ENCODE data around the gene STX17.
"Not testable (repeated sequence)": the region's sequence is repeated elsewhere in the genome, so short reads cannot be mapped to it uniquely, and the experiment has no call there.

STX17 gene

DNA sequence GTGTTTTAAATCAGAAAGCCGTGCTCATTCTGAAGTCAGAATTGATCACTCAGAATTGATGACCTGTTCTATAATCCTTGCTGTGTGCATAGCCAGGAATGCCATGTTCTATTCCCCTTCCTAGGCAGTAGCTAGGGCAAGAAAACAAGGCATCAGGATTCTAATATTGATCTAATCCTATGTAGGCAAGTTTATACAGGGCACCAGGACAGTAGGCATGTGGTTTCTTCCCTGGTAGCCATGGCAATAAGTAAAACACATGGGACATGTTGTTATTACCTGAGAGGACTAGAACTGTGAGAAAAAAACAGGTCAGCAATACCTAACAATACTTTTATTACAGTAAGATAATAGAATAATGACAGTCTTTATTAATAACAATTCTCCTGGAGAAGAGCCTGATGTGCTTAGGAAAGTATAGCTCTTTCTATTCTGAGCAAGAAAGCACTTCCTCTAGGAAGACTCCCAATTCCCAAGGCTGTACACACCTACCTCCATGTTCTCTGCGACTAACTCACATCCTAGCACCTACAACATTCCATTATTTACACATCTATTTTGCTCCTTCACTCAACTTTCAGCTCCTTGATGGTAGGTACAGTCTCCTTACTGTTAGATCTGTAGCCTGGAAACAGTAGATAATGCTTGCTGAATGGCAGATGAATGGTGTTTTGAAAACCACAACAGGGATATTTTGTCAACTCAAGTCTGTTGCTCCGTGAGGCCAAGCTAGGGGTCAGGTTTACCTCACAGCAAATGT lies 70.8 kb downstream of the STX17 start:
- no peak for DNase-seq

DNA sequence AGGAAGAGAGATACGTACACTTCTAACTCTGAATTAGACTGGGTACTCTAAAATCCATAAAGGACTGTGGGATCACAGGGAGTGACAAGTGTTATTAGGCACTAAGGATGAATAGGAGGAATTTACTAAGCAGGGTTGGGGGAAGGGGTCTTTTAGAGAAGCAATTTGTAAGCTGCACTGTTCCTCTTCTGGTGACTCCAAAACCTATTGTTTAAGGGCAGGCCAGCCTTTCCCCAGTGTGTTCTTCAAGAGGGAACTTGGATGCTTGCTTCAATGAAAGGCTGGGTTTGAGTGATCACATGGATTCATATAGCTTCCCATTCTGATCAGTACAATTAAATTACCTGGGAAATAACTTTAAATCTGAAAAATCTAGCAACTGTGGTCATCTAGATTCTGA lies 71.8 kb downstream of the STX17 start:
- DNase-seq = no peak

DNA sequence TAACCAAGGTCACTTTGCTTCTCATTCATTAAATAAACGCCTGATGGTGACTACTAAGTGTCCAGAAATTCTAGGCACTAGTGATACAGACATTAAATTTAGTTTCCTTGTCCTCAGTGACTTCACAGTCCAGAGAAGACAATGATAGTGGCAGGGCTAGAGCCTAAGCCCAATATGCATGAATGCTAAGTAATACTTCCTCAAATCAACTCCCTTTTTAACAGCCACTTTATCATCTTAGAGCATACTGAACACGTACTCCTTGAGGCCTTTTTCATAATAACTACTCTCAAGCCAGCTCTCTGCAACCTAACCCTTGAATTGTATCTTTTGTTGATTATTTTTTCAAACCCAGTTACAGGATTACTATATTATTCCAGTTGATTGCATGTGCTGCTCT lies 74.1 kb downstream of the STX17 start:
- DNase-seq = no peak

DNA sequence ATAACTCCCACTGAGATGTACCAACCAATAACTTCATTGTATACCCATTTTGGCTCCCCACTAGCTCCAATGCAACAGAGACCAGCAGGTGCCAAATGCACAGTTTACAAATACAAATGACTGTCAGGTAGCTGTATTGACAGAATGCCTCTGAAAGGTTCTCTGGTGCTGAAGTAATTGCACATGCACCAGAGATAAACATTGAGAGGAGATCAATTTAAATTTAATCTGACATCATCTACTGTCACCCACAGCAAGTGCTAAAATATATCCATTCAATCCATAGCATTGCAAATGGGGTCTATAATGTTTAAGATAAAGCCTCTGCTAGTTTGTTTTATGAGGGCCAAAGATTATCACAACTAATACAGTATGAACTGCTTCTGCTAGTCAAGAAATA lies 80.2 kb downstream of the STX17 start:
- no peak for DNase-seq

DNA sequence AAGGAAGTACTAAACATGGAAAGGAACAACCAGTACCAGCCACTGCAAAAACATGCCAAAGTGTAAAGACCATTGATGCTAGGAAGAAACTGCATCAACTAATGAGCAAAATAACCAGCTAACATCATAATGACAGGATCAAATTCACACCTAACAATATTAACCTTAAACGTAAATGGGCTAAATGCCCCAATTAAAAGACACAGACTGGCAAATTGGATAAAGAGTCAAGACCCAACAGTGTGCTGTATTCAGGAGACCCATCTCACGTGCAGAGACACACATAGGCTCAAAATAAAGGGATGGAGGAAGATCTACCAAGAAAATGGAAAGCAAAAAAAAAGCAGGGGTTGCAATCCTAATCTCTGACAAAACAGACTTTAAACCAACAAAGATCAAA lies 84.1 kb downstream of the STX17 start:
- DNase-seq = not testable (repeated sequence)

DNA sequence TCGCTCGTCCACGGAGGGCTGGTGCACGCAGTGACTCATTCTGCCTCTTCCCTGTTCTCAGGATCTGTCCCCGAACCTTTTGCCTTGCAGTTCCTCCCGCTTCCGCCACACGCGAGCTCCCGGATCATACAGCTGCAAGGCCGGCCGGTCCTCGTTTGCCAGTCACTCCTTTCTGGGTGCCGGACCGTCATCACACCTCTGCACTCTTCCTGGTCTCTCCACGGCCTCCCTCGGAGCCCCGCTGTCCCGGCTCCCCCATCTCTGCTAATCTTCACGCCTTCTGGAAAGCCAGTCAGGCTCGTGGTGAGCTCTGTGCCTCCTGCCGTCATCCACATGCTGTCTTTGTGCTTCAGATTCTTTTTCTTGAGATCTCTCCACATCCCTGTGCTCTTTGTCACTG lies 91.8 kb downstream of the STX17 start:
- DNase-seq = no peak

DNA sequence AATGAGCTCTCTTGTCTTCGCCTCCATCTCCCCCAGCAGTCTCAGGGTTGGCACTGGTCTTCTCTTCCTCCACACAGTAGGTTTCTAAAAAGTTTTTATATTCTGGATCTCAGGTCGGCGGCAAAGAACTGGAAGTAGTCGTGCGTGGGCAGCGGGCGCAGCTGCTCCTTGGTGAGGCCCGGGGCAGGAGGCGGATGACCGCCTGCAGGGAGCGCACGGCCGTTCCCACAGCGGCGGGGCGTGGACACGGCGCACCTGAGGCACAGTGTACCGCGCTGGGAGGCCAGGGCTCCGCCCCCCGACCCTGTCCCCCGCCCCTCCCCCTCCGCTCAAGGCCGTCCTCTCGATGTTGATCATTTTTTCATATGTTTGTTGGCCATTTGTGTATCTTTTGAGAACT lies 92.4 kb downstream of the STX17 start:
- no peak for DNase-seq

DNA sequence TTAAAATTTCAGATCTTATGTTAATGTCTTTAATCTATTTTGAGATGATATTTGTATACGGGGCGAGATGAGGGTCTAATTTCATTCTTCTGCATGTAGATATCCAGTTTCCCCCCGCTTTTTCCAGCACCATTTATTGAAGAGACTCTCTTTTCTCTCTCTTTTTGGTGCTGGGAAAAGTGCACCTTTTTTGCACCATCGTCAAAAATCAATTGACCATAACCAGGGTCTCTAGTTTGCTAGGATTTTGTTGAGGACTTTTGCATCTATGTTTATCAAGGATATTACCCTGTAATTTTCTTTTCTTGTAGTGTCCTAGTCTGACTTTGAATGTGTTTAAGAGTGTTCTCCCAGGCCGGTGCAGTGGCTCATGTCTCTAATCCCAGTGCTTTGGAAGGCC lies 93.3 kb downstream of the STX17 start:
- DNase-seq = no peak

DNA sequence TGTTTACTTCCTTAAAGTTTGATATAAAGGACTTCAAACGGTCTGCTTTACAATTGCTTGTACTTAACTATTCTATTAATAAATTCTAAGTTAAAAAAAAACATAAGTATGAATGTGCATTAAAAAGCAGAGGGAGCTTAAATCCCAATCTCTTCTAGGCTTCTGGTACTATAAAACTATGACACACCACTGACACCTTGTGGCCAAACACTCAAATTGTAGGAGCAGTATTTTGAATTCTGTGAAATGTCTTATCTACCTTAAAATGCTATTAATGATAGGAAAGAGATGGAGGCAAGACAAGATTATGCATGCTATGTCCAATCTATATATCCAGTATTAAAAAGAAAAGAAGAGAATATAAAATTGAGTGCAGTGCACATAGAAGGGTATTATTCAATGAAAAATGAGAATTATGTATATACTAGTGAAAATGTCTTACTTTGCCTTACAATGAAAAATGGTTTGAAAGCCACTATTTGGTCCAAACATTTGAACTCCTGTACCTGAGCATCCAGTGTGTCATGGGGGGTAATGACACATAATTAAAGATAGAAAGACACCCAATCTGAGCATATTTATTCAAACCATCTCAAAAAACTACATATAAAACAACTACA lies 104.7 kb downstream of the STX17 start:
- DNase-seq = peak; percentile 35

DNA sequence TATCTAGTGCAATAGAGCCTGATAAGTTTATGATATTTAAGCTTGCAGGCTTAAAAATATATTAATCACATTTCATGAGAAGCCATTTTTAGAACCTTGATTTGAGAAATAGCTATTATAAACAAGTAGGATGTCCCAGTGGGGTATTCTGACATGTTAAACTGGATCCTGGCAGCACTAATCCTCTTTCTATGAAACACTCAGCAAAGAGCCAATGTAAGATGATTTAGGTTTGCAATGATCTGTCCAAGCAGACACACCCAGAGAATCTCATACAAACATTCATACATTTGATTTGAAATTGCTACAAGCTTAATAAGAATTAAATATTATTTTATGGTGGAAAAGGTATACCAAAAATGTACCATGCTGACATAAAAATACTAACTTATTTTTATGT lies 105.8 kb downstream of the STX17 start:
- DNase-seq = no peak

DNA sequence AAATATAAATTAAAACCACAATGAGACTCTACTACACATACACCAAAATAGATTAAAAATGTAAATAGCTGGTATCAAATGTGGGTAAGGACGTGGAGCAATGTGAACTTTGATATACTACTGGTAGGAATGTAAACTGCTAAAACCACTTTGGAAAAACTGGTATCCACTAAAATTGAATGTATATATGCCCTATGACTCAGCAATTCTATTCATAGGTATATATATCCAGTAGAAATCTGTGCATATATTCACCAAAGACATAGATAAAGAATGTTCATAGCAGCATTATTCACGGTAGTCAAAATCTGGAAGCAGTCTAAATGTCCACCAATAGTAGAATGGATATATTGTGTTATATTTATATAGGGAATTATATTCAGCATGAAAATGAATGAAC lies 107.1 kb downstream of the STX17 start:
- DNase-seq = no peak

DNA sequence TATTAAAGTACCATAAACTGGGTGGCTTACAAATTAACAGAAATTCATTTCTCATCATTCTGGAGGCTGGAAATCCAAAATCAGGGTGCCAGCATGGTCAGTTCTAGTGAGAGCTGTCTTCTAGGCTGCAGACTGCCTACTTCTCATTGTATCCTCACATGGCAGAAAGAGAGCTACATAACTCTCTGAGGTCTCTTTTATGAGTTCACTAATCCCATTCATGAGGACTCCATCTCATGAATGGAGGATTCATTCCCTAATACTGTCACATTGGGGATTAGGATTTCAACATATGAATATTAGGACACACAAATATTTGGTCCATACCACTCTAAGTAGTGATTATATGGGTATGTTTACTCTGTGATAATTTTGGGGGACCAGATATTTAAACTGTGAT lies 108.4 kb downstream of the STX17 start:
- no peak for DNase-seq

DNA sequence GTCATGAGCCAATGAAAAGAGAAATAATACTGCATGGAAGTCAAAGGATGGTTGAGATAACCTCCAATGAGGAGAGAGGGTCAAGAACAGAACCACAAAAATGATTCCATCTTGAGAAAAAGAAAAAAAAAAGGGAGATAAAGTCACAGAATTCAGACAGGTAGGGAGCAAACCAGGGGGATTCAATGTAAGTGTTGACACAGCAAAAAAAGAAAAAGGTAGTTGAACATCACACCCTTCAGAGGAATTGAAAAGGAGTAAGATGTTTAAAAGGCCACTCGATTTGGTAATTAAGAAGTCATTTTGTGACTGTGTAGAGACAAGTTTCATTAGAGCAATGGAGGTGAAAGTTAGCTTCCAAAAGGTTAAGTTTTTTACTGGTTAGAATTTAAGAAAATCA lies 113.1 kb downstream of the STX17 start:
- DNase-seq = no peak

Measured in CD4-positive, alpha-beta T cell treated with Interleukin-15 for 1 hour (primary cell).